ENCODE results near the gene EXOC3L4.
A peak's percentile ranks its signal among the peaks of the same experiment; 100 is the strongest.
"Not testable (repeated sequence)": the region's sequence is repeated elsewhere in the genome, so short reads cannot be mapped to it uniquely, and the experiment has no call there.

The EXOC3L4 gene

GRCh38 chr14:103135333-103136260, 41.1 kb downstream of the EXOC3L4 start:
- DNase-seq: no peak

GRCh38 chr14:103136388-103137271, 42.1 kb downstream of the EXOC3L4 start:
- DNase-seq: peak; percentile 56

- DNase-seq: no peak
Measured at GRCh38 chr14:103137689-103138300, 43.3 kb downstream of the EXOC3L4 start.

- no peak for DNase-seq
Measured at GRCh38 chr14:103138301-103139131, 44.0 kb downstream of the EXOC3L4 start.

- DNase-seq: no peak
Measured at GRCh38 chr14:103139132-103140025, 44.9 kb downstream of the EXOC3L4 start.

GRCh38 chr14:103140316-103141109, 46.0 kb downstream of the EXOC3L4 start:
- no peak for DNase-seq

GRCh38 chr14:103141117-103141796, 46.7 kb downstream of the EXOC3L4 start:
- DNase-seq: peak; percentile 71

- no peak for DNase-seq
Measured at GRCh38 chr14:103142026-103142425, 47.5 kb downstream of the EXOC3L4 start.

- DNase-seq: no peak
Measured at GRCh38 chr14:103142721-103143302, 48.3 kb downstream of the EXOC3L4 start.

GRCh38 chr14:103143506-103143905, 49.0 kb downstream of the EXOC3L4 start:
- no peak for DNase-seq

- peak; percentile 55 for DNase-seq
Measured at GRCh38 chr14:103144085-103144484, 49.6 kb downstream of the EXOC3L4 start.

GRCh38 chr14:103146141-103146709, 51.7 kb downstream of the EXOC3L4 start:
- no peak for DNase-seq

GRCh38 chr14:103149351-103150237, 55.1 kb downstream of the EXOC3L4 start:
- no peak for DNase-seq

- no peak for DNase-seq
Measured at GRCh38 chr14:103151270-103151945, 56.9 kb downstream of the EXOC3L4 start.

- DNase-seq: peak; percentile 36
Measured at GRCh38 chr14:103155010-103155409, 60.5 kb downstream of the EXOC3L4 start.

GRCh38 chr14:103155416-103155815, 60.9 kb downstream of the EXOC3L4 start:
- not testable (repeated sequence) for DNase-seq

GRCh38 chr14:103155826-103156394, 61.4 kb downstream of the EXOC3L4 start:
- DNase-seq: no peak
